DMS53 (cell line): Measurements from ENCODE around the gene ZC2HC1C.

Source experiments
- DNase-seq: peaks from one replicate; lab custom pipeline; 2025; lab: John Stamatoyannopoulos, UW

Gene ZC2HC1C

GRCh38 chr14:75095690-75096089, 26.2 kb downstream of the ZC2HC1C start:
- no peak for DNase-seq

- no peak for DNase-seq
Observed at GRCh38 chr14:75096959-75097358, 27.5 kb downstream of the ZC2HC1C start.

- no peak for DNase-seq
Observed at GRCh38 chr14:75098212-75098611, 28.8 kb downstream of the ZC2HC1C start.

GRCh38 chr14:75098682-75099081, 29.2 kb downstream of the ZC2HC1C start:
- no peak for DNase-seq

- DNase-seq: no peak
Observed at GRCh38 chr14:75101491-75101890, 32.0 kb downstream of the ZC2HC1C start.

GRCh38 chr14:75107186-75107585, 37.7 kb downstream of the ZC2HC1C start:
- DNase-seq: no peak

- DNase-seq: no peak
Observed at GRCh38 chr14:75109877-75110276, 40.4 kb downstream of the ZC2HC1C start.

GRCh38 chr14:75113932-75114539, 44.6 kb downstream of the ZC2HC1C start:
- DNase-seq: no peak

GRCh38 chr14:75119056-75119455, 49.6 kb downstream of the ZC2HC1C start:
- DNase-seq: no peak

- DNase-seq: peak; percentile 61
Observed at GRCh38 chr14:75120541-75121291, 51.3 kb downstream of the ZC2HC1C start.

GRCh38 chr14:75121552-75121951, 52.1 kb downstream of the ZC2HC1C start:
- DNase-seq: no peak

- peak; percentile 41 for DNase-seq
Observed at GRCh38 chr14:75123991-75124390, 54.5 kb downstream of the ZC2HC1C start.

GRCh38 chr14:75125617-75126016, 56.2 kb downstream of the ZC2HC1C start:
- no peak for DNase-seq

- no peak for DNase-seq
Observed at GRCh38 chr14:75126121-75126544, 56.7 kb downstream of the ZC2HC1C start.

- DNase-seq: peak; percentile 91
Observed at GRCh38 chr14:75126679-75127473, 57.4 kb downstream of the ZC2HC1C start, which contains the start of gene NEK9. Gene NEK9 (minus strand): TSS chr14:75127048. CDS start chr14:75126921, 127 bp downstream.

GRCh38 chr14:75127474-75127820, 58.0 kb downstream of the ZC2HC1C start:
- peak; percentile 65 for DNase-seq

- DNase-seq: peak; percentile 26
Observed at GRCh38 chr14:75127903-75128595, 58.6 kb downstream of the ZC2HC1C start.

GRCh38 chr14:75128596-75128990, 59.2 kb downstream of the ZC2HC1C start:
- DNase-seq: no peak
